SJCRH30 (cell line): Measurements from ENCODE around the gene SLC4A4. TPM values are rescaled to one million over a fixed set of nuclear protein-coding genes. Genes with fewer than 3 reads are reported as not detected.

Source experiments
- DNase-seq, 2 experiments: peaks; one replicate each; pipeline ENCODE4 v3.0.0-alpha.2; 2015 to 2020
- H3K27ac ChIP-seq: fragments of 250-450 bp; sonication (Bioruptor Pico); 2 replicates; pipeline ENCODE4 v1.5.1; 2020; ENCODE audit warnings: mild to moderate bottlenecking, moderate library complexity
- H3K27me3 ChIP-seq: fragments of 250-450 bp; sonication (Bioruptor Pico); 2 replicates; pipeline ENCODE4 v1.5.1; 2020; ENCODE audit warnings: mild to moderate bottlenecking, moderate library complexity
- H3K36me3 ChIP-seq: fragments of 250-450 bp; sonication (Bioruptor Pico); 2 replicates; pipeline ENCODE4 v1.5.1; 2020; ENCODE audit warnings: mild to moderate bottlenecking, moderate library complexity
- H3K4me1 ChIP-seq: fragments of 250-450 bp; sonication (Bioruptor Pico); 2 replicates; pipeline ENCODE4 v1.5.1; 2020; ENCODE audit warnings: mild to moderate bottlenecking, moderate library complexity
- H3K4me3 ChIP-seq: fragments of 250-450 bp; sonication (Bioruptor Pico); 2 replicates; pipeline ENCODE4 v1.5.1; 2020; ENCODE audit warnings: mild to moderate bottlenecking, moderate library complexity
- H3K9me3 ChIP-seq: fragments of 250-450 bp; sonication (Bioruptor Pico); replicated peaks from 2 replicates; pipeline ENCODE4 v1.5.1; 2020; ENCODE audit warnings: mild to moderate bottlenecking, moderate library complexity
- total RNA-seq: library from RNA; depleted of rRNA; stranded (reverse); fragments of >200 nt; shearing (Covaris generic); gene quantifications from 2 replicates; pipeline ENCODE4 v1.2.3, GENCODE V29; 2014

Gene SLC4A4
- total RNA-seq, 1 experiment from 2014 or later = 0.04 TPM

GRCh38 chr4:71586087-71586763 lies 247.4 kb downstream of the SLC4A4 start:
- H3K27me3 ChIP-seq = no peaks in the 10 kb centered on the region
- no peak overlapping the region for H3K27ac ChIP-seq
- H3K9me3 ChIP-seq = no peaks in the 10 kb centered on the region
- no peaks in the 10 kb centered on the region for H3K4me1 ChIP-seq
- DNase-seq = no peak
- no peaks in the 10 kb centered on the region for H3K36me3 ChIP-seq
- no peak overlapping the region for H3K4me3 ChIP-seq

GRCh38 chr4:71587995-71588394 lies 249.2 kb downstream of the SLC4A4 start:
- no peaks in the 10 kb centered on the region for H3K36me3 ChIP-seq
- H3K4me1 ChIP-seq = no peaks in the 10 kb centered on the region
- H3K9me3 ChIP-seq = no peaks in the 10 kb centered on the region
- no peak for DNase-seq
- H3K27ac ChIP-seq = no peak overlapping the region
- no peak overlapping the region for H3K4me3 ChIP-seq
- H3K27me3 ChIP-seq = no peaks in the 10 kb centered on the region

- DNase-seq = no peak
- H3K9me3 ChIP-seq = no peaks in the 10 kb centered on the region
- H3K4me3 ChIP-seq = no peak overlapping the region
- no peaks in the 10 kb centered on the region for H3K27me3 ChIP-seq
- no peak overlapping the region for H3K27ac ChIP-seq
- no peaks in the 10 kb centered on the region for H3K4me1 ChIP-seq
- H3K36me3 ChIP-seq = no peaks in the 10 kb centered on the region
Observed at GRCh38 chr4:71592793-71593192, 254.0 kb downstream of the SLC4A4 start.

- H3K4me3 ChIP-seq = no peak overlapping the region
- no peaks in the 10 kb centered on the region for H3K36me3 ChIP-seq
- H3K27ac ChIP-seq = no peak overlapping the region
- H3K4me1 ChIP-seq = no peaks in the 10 kb centered on the region
- no peak for DNase-seq
- H3K9me3 ChIP-seq = no peaks in the 10 kb centered on the region
- H3K27me3 ChIP-seq = no peaks in the 10 kb centered on the region
Observed at GRCh38 chr4:71593311-71593710, 254.5 kb downstream of the SLC4A4 start.

GRCh38 chr4:71595576-71596108 lies 256.8 kb downstream of the SLC4A4 start:
- no peak overlapping the region for H3K27ac ChIP-seq
- no peaks in the 10 kb centered on the region for H3K4me1 ChIP-seq
- 0 out of 2 replicates have a peak, but pooled peaks cover 2% of the 10 kb centered on the region for H3K27me3 ChIP-seq
- no peaks in the 10 kb centered on the region for H3K36me3 ChIP-seq
- H3K4me3 ChIP-seq = no peak overlapping the region
- no peak for DNase-seq
- H3K9me3 ChIP-seq = no peaks in the 10 kb centered on the region

- no peak overlapping the region for H3K4me3 ChIP-seq
- no peak for DNase-seq
- H3K27me3 ChIP-seq = 0 out of 2 replicates have a peak, but pooled peaks cover 2% of the 10 kb centered on the region
- no peaks in the 10 kb centered on the region for H3K36me3 ChIP-seq
- H3K4me1 ChIP-seq = no peaks in the 10 kb centered on the region
- H3K9me3 ChIP-seq = no peaks in the 10 kb centered on the region
- H3K27ac ChIP-seq = no peak overlapping the region
Observed at GRCh38 chr4:71599578-71599977, 260.8 kb downstream of the SLC4A4 start.

- H3K27ac ChIP-seq = no peak overlapping the region
Observed at GRCh38 chr4:71602289-71602900, 263.6 kb downstream of the SLC4A4 start.

GRCh38 chr4:71604785-71605184 lies 266.0 kb downstream of the SLC4A4 start:
- no peaks in the 10 kb centered on the region for H3K27me3 ChIP-seq
- DNase-seq = no peak
- H3K4me1 ChIP-seq = no peaks in the 10 kb centered on the region
- no peak overlapping the region for H3K27ac ChIP-seq
- no peaks in the 10 kb centered on the region for H3K9me3 ChIP-seq
- H3K36me3 ChIP-seq = no peaks in the 10 kb centered on the region
- no peak overlapping the region for H3K4me3 ChIP-seq

More at GRCh38 chr4:71602289-71602900, 263.6 kb downstream of the SLC4A4 start:
- no peaks in the 10 kb centered on the region for H3K9me3 ChIP-seq
- H3K27me3 ChIP-seq = 0 out of 2 replicates have a peak, but pooled peaks cover 2% of the 10 kb centered on the region
- H3K4me1 ChIP-seq = no peaks in the 10 kb centered on the region
- DNase-seq = no peak
- no peak overlapping the region for H3K4me3 ChIP-seq
- H3K36me3 ChIP-seq = no peaks in the 10 kb centered on the region

GRCh38 chr4:71607109-71607508 lies 268.3 kb downstream of the SLC4A4 start:
- Histone ChIP-seq H3K4me1 (no peaks in the 10 kb centered on the region), H3K27me3 (no peaks in the 10 kb centered on the region), H3K9me3 (no peaks in the 10 kb centered on the region), H3K4me3 (no peak overlapping the region), H3K36me3 (no peaks in the 10 kb centered on the region), H3K27ac (no peak overlapping the region)
- DNase-seq = no peak

- Histone ChIP-seq H3K27me3 (no peaks in the 10 kb centered on the region), H3K27ac (no peak overlapping the region), H3K36me3 (no peaks in the 10 kb centered on the region), H3K4me3 (no peak overlapping the region), H3K4me1 (no peaks in the 10 kb centered on the region), H3K9me3 (no peaks in the 10 kb centered on the region)
- DNase-seq = no peak
Observed at GRCh38 chr4:71607780-71608677, 269.2 kb downstream of the SLC4A4 start.

GRCh38 chr4:71608678-71609071 lies 269.9 kb downstream of the SLC4A4 start:
- Histone ChIP-seq H3K27ac (no peak overlapping the region), H3K27me3 (no peaks in the 10 kb centered on the region), H3K4me3 (no peak overlapping the region), H3K36me3 (no peaks in the 10 kb centered on the region), H3K4me1 (no peaks in the 10 kb centered on the region), H3K9me3 (no peaks in the 10 kb centered on the region)
- DNase-seq = no peak

GRCh38 chr4:71609167-71609566 lies 270.3 kb downstream of the SLC4A4 start:
- H3K4me3 ChIP-seq = no peak overlapping the region
- H3K27me3 ChIP-seq = no peaks in the 10 kb centered on the region
- no peaks in the 10 kb centered on the region for H3K9me3 ChIP-seq
- H3K4me1 ChIP-seq = no peaks in the 10 kb centered on the region
- no peaks in the 10 kb centered on the region for H3K36me3 ChIP-seq
- no peak overlapping the region for H3K27ac ChIP-seq
- no peak for DNase-seq

GRCh38 chr4:71609651-71610050 lies 270.8 kb downstream of the SLC4A4 start:
- H3K36me3 ChIP-seq = no peaks in the 10 kb centered on the region
- no peak for DNase-seq
- H3K4me1 ChIP-seq = no peaks in the 10 kb centered on the region
- no peak overlapping the region for H3K4me3 ChIP-seq
- H3K9me3 ChIP-seq = no peaks in the 10 kb centered on the region
- H3K27me3 ChIP-seq = no peaks in the 10 kb centered on the region
- no peak overlapping the region for H3K27ac ChIP-seq

GRCh38 chr4:71614621-71615020 lies 275.8 kb downstream of the SLC4A4 start:
- H3K4me1 ChIP-seq = no peaks in the 10 kb centered on the region
- DNase-seq = no peak
- H3K36me3 ChIP-seq = no peaks in the 10 kb centered on the region
- no peak overlapping the region for H3K27ac ChIP-seq
- no peak overlapping the region for H3K4me3 ChIP-seq
- no peaks in the 10 kb centered on the region for H3K9me3 ChIP-seq
- H3K27me3 ChIP-seq = no peaks in the 10 kb centered on the region
